CD14-positive monocyte (primary cell): ENCODE data around the gene SERINC1. TPM values are rescaled to one million over a fixed set of nuclear protein-coding genes. Genes with fewer than 3 reads are reported as not detected.

Experiments
- DNase-seq, 3 donors: peaks; one replicate each; pipeline ENCODE4 v3.0.0-alpha.2; 2011 to 2022
- H2AFZ ChIP-seq: 2 replicates; pipeline ENCODE4 v1.6.0; 2012; ENCODE audit warnings: mild to moderate bottlenecking, low read depth, low read length, inconsistent platforms; ENCODE audit not compliant: insufficient read depth, poor library complexity, severe bottlenecking
- H3K27ac ChIP-seq, 2 donors: 1 replicate in 1 of 2; 2 replicates in 1 of 2; pipeline ENCODE4 v1.5.1; 2012 to 2013; ENCODE audit warnings: low read length in 2 of 2, control low read depth in 1 of 2, inconsistent platforms in 1 of 2, low read depth in 1 of 2, mild to moderate bottlenecking in 1 of 2
- H3K27me3 ChIP-seq, 2 donors: one replicate each; pipeline versions ENCODE4 v1.6.0 to v1.6.1; 2011 to 2013; ENCODE audit warnings: low read length in 2 of 2; ENCODE audit not compliant: control insufficient read depth in 2 of 2, insufficient read depth in 2 of 2
- H3K36me3 ChIP-seq, 2 donors: replicated peaks in 1 of 2; 1 replicate in 1 of 2; 2 replicates in 1 of 2; pipeline versions ENCODE4 v1.5.1 to v1.6.1; 2012 to 2013; ENCODE audit warnings: low read length in 2 of 2, control low read depth in 1 of 2, inconsistent platforms in 1 of 2, mild to moderate bottlenecking in 1 of 2; ENCODE audit not compliant: insufficient read depth in 2 of 2, control insufficient read depth in 1 of 2
- H3K4me1 ChIP-seq, 2 donors: 1 replicate in 1 of 2; 2 replicates in 1 of 2; pipeline versions ENCODE4 v1.5.1 to v1.6.1; 2012 to 2013; ENCODE audit warnings: low read length in 2 of 2, control low read depth in 1 of 2, inconsistent platforms in 1 of 2, mild to moderate bottlenecking in 1 of 2, moderate library complexity in 1 of 2; ENCODE audit not compliant: insufficient read depth in 2 of 2, control insufficient read depth in 1 of 2
- H3K4me2 ChIP-seq: replicated peaks from 2 replicates; pipeline ENCODE3; 2012; ENCODE audit warnings: low read length, moderate library complexity, mild to moderate bottlenecking; ENCODE audit not compliant: poor library complexity, severe bottlenecking; ENCODE audit errors: extremely low read depth
- H3K4me3 ChIP-seq, 3 experiments: fragments of 200-600 bp in 1 of 3; sonication (generic) in 1 of 3; replicated peaks in 1 of 3; 1 replicate in 2 of 3; 2 replicates in 1 of 3; pipeline ENCODE4 v1.5.1; 2011 to 2013; ENCODE audit warnings: low read length in 3 of 3, mild to moderate bottlenecking in 3 of 3, control low read depth in 2 of 3, low read depth in 2 of 3, inconsistent platforms in 1 of 3, moderate library complexity in 1 of 3
- H3K79me2 ChIP-seq: 2 replicates; pipeline ENCODE4 v1.6.0; 2012; ENCODE audit warnings: mild to moderate bottlenecking, control low read depth, inconsistent platforms, low read length, moderate library complexity; ENCODE audit not compliant: insufficient read depth
- H3K9ac ChIP-seq: 2 replicates; pipeline ENCODE4 v1.6.0; 2017; ENCODE audit warnings: low read length, mild to moderate bottlenecking; ENCODE audit not compliant: insufficient read depth, poor library complexity, severe bottlenecking
- H3K9me3 ChIP-seq, 2 donors: replicated peaks in 1 of 2; 1 replicate in 1 of 2; 2 replicates in 1 of 2; pipeline versions ENCODE4 v1.5.1 to v1.6.1; 2012 to 2013; ENCODE audit warnings: low read length in 2 of 2, control low read depth in 1 of 2; ENCODE audit not compliant: control insufficient read depth in 1 of 2, insufficient read depth in 1 of 2
- H4K20me1 ChIP-seq: 2 replicates; pipeline ENCODE4 v1.6.0; 2012; ENCODE audit warnings: mild to moderate bottlenecking, low read length, control low read depth, moderate library complexity; ENCODE audit not compliant: insufficient read depth
- H3K27ac Mint-ChIP-seq, 7 donors: one replicate each; pipeline ENCODE4 v1.8.0; 2020; ENCODE audit warnings: mild to moderate bottlenecking in 7 of 7, mixed read lengths in 7 of 7, moderate library complexity in 6 of 7, inconsistent platforms in 2 of 7
- H3K27me3 Mint-ChIP-seq, 3 donors: one replicate each; pipeline ENCODE4 v1.8.0; 2021 to 2022; ENCODE audit warnings: low read depth in 3 of 3, mild to moderate bottlenecking in 3 of 3, mixed read lengths in 3 of 3, moderate library complexity in 3 of 3, inconsistent platforms in 1 of 3
- H3K36me3 Mint-ChIP-seq, 2 donors: one replicate each; pipeline ENCODE4 v1.8.0; 2020; ENCODE audit warnings: mixed read lengths in 2 of 2, inconsistent platforms in 1 of 2, mild to moderate bottlenecking in 1 of 2
- H3K4me1 Mint-ChIP-seq: one replicate; pipeline ENCODE4 v1.8.0; 2020; ENCODE audit warnings: mild to moderate bottlenecking, mixed read lengths
- H3K4me3 Mint-ChIP-seq, 2 donors: one replicate each; pipeline ENCODE4 v1.8.0; 2020; ENCODE audit warnings: mild to moderate bottlenecking in 2 of 2, mixed read lengths in 2 of 2, moderate library complexity in 1 of 2
- H3K9me3 Mint-ChIP-seq, 7 donors: one replicate each; pipeline ENCODE4 v1.8.0; 2020 to 2022; ENCODE audit warnings: mixed read lengths in 7 of 7, mild to moderate bottlenecking in 6 of 7, moderate library complexity in 6 of 7, inconsistent platforms in 2 of 7
- WGBS: methylation state at CpG from one replicate; pipeline ENCODE4 v1.1.5; 2013; ENCODE audit warnings: missing lambda C conversion rate; ENCODE audit not compliant: insufficient coverage; 5-methylcytosine and 5-hydroxymethylcytosine counted together
- intact Hi-C, 2 donors: fragments of 100-400 bp; cut with micrococcal nuclease; formaldehyde crosslinking; loops; one replicate each; pipeline versions ENCODE4 v1.15.0 to v1.15.1; 2023
- polyA plus RNA-seq, 3 donors: library from polyadenylated mRNA; depleted of rRNA in 1 of 3; unstranded in 2 of 3; stranded (reverse) in 1 of 3; fragments of 300-500 nt in 2 of 3; fragments of >200 nt in 1 of 3; fragmentation: Illumina TruSeq in 2 of 3; gene quantifications; 1 replicate in 2 of 3; 2 replicates in 1 of 3; pipeline ENCODE4 v1.2.3, GENCODE V29; 2012 to 2021
- TF ChIP-seq, protein P1 (sequence below): fragments of 200-600 bp; IDR thresholded peaks from one replicate; pipeline ENCODE4 v1.8.0; 2022; ENCODE audit warnings: antibody characterized with exemption, mild to moderate bottlenecking

SERINC1 gene
- polyA plus RNA-seq, 3 donors = 38.9 to 161 (median 125) TPM

GRCh38 chr6:122399348-122400120, 72.1 kb downstream of the SERINC1 start, which contains the start of gene HSF2:
Gene HSF2, plus strand, starts transcription at chr6:122399652. Its CDS starts 86 bp downstream, at chr6:122399738.
- peaks cover 21% of the 10 kb centered on the region for H3K4me1 Mint-ChIP-seq

DNA sequence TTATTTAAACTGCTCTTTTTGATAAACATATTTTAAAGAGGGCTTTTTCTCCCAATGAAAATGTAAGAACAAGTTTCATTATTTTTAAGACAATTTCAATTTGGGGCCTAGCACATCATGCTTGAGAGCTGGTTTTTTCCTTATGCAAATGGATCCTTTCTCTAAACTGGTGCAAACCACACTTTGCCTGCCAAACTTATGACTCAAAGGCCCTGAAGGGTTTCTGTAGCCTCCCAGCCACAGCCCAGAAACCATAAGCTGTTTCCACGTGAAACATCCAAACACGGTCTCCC, 72.6 kb downstream of the SERINC1 start:
- H2AFZ ChIP-seq = peak overlapping the region; percentile 41
- WGBS = no CpG with 5 or more reads among the region's 2 CpGs
- no peaks in the 10 kb centered on the region for H3K9me3 Mint-ChIP-seq
- H3K4me3 Mint-ChIP-seq = peak overlapping the region; percentile 72 to 97
- H3K9ac ChIP-seq = peak overlapping the region; percentile 19
- intact Hi-C loops = loop anchor here in 1 of 2 donors (10.0 kb wide), 1 partner anchor 1064 kb away; the partner anchor contains the start of gene TBC1D32
- H3K27ac ChIP-seq = peak overlapping the region in 1 of 2 donors; percentile 45
- peaks cover 20% of the 10 kb centered on the region for H3K4me1 Mint-ChIP-seq
- peaks cover 38% of the 10 kb centered on the region for H3K79me2 ChIP-seq
- H3K27ac Mint-ChIP-seq = peak overlapping the region in 5 of 7 donors; percentile 66 to 82 (median 73)
- no peaks in the 10 kb centered on the region for H3K27me3 ChIP-seq
- H3K36me3 ChIP-seq = no peaks in the 10 kb centered on the region
- no peaks in the 10 kb centered on the region for H4K20me1 ChIP-seq
- H3K4me3 ChIP-seq = peak overlapping the region; percentile 6 to 82 (median 14)
- DNase-seq = no peak
- peak overlapping the region; percentile 73 for H3K4me2 ChIP-seq
- peaks cover 12 to 13% of the 10 kb centered on the region in 2 donors for H3K4me1 ChIP-seq
- H3K9me3 ChIP-seq = no peaks in the 10 kb centered on the region
- H3K27me3 Mint-ChIP-seq = peaks cover 0 to 2% (median 0%) of the 10 kb centered on the region in 3 donors
- TF ChIP-seq, protein P1, sequence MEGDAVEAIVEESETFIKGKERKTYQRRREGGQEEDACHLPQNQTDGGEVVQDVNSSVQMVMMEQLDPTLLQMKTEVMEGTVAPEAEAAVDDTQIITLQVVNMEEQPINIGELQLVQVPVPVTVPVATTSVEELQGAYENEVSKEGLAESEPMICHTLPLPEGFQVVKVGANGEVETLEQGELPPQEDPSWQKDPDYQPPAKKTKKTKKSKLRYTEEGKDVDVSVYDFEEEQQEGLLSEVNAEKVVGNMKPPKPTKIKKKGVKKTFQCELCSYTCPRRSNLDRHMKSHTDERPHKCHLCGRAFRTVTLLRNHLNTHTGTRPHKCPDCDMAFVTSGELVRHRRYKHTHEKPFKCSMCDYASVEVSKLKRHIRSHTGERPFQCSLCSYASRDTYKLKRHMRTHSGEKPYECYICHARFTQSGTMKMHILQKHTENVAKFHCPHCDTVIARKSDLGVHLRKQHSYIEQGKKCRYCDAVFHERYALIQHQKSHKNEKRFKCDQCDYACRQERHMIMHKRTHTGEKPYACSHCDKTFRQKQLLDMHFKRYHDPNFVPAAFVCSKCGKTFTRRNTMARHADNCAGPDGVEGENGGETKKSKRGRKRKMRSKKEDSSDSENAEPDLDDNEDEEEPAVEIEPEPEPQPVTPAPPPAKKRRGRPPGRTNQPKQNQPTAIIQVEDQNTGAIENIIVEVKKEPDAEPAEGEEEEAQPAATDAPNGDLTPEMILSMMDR = no peak
- H3K36me3 Mint-ChIP-seq = peaks cover 0 to 4% of the 10 kb centered on the region in 2 donors

More at GRCh38 chr6:122399348-122400120, 72.1 kb downstream of the SERINC1 start, which contains the start of gene HSF2:
- Histone ChIP-seq H3K4me1 (peaks cover 12 to 13% of the 10 kb centered on the region in 2 donors), H2AFZ (peak within 1 kb of the TSS; percentile 95), H3K9ac (peak within 1 kb of the TSS; percentile 80), H3K36me3 (no peaks in the 10 kb centered on the region), H3K9me3 (no peaks in the 10 kb centered on the region), H3K4me2 (peak within 1 kb of the TSS; percentile 73), H4K20me1 (no peaks in the 10 kb centered on the region), H3K79me2 (peaks cover 43% of the 10 kb centered on the region), H3K4me3 (peak within 1 kb of the TSS; percentile 82 to 97 (median 94)), H3K27me3 (no peaks in the 10 kb centered on the region), H3K27ac (peak within 1 kb of the TSS; percentile 55 to 73)
- Mint-ChIP-seq H3K4me3 (peak within 1 kb of the TSS; percentile 96 to 97), H3K27ac (peak within 1 kb of the TSS; percentile 66 to 91 (median 86)), H3K36me3 (peaks cover 0 to 4% of the 10 kb centered on the region in 2 donors), H3K9me3 (no peaks in the 10 kb centered on the region), H3K27me3 (no peaks in the 10 kb centered on the region)
- peak; percentile 94 to 97 (median 95) for DNase-seq
- TF ChIP-seq, protein P1 = no peak
- intact Hi-C loops = loop anchor here (5.0 to 10.0 kb wide), 3 partner anchors 73 to 1065 kb away; partner anchors contain the start of genes SERINC1 (in 2 of the 2) and TBC1D32 (in 1 of the 2)
- under 1% methylated on average over 81 of the region's 82 CpGs for WGBS
